COLO829 (cell line): ENCODE measurements around the gene MED20.

Experiments
- DNase-seq: peaks from one replicate; pipeline ENCODE4 v3.0.0; 2012; ENCODE audit warnings: low spot score

MED20 gene

DNA sequence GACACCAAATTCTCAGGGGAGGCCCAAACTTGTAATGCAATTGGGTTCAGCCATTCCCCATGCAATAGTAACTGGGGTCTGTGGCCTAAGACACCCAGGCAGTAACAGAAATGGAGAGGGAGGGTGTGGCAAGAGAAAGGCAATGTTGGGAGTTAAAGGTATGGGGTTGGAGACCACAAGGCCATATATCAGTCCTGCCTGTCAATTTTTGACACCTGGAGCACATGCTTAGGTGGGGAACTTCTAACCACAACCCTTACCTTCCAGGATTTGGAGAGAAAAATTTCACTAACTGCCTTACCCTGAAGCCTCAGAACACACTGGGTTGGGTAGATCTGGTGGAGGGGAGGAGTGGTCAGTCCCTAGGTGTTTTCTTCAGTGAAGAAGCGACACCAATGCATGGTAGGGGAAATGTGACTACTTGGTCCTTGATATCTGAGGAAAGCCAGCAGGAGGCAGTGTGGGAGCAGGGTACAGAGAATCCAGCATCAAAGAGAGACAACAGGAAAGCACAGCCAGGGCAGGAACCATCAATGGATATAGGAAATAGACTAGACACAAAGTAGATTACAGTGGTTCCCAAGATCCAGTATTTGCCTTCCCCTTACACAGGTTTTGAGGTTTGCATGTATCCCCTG is 18.9 kb downstream of the MED20 start:
- no peak for DNase-seq

- no peak for DNase-seq
These were observed 20.1 kb downstream of the MED20 start for GRCh38 chr6:41900861-41901260.

GRCh38 chr6:41896281-41896680 is 24.7 kb downstream of the MED20 start:
- no peak for DNase-seq

DNA sequence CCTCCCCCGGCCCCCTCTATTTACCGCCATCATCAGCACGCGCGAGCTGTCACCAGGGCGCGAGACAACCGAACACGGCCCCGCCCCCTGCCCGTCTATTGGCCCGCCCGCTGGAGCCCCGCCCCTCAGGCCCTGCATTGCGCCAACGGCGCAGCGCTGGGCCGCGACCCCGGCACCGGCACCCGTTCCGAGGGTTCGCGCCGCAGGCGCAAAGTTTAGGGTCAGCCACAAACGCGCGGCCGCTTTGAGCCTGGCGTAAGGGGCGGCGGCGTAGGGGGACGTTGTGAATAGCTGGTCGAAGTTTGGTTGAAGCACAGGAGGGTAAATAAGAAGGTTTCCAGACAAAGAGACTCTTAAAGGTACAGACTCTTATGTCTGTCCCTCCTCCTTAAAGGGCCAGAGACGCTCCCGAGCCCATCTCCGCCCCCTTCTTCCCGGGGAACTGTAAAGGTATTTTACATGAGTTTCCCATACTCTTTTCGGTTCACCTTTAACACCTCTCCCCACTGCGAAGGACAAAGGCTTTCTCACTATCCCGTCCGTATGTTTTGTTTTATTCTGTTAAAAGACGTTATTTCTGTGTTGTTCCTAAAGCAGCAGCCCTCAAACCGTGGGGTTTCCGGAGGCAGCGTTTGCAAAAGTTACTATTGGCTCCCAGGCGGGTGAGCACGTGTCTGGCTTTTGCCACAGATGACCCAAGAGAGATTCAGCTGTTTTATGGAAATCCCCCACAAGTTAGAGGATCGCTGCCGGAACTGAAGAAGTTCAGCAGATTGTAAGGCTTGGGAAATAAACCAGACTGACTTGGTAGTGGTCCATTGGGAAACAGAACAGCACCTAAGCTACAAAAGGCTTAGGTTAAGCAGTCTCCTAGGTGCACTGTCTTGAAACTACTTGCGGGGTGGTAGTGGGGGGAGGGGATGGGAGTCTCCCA is 25.4 kb downstream of the MED20 start, which contains the start of gene USP49:
Gene USP49, minus strand, starts transcription at position 76 of the 934 bp plus-strand sequence. CDS start 88,392 bp downstream, outside the sequence.
- DNase-seq = peak; percentile 78

GRCh38 chr6:41894366-41895299 is 26.3 kb downstream of the MED20 start:
- no peak for DNase-seq

- no peak for DNase-seq
These were observed 27.9 kb downstream of the MED20 start for GRCh38 chr6:41892921-41893564.

DNA sequence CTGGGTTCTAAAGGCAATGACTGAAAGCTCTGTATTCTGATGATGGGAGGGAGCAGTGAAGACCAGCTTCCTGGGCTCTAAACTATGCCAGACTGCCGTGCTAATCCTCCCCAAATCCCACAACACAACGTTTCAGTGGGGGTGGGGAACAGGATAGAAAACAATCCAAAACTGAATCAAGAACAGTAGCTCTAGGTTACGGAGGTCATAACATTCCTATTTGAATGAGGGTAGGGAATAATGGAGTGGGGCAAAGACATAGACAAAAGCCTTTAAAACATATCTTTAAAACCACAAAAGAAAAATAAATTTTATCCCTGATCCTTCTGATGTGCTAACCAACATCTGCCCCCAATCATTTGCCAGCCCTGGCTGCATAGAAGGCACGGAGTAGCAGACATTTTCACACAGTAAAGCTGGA is 33.6 kb downstream of the MED20 start:
- DNase-seq = no peak

DNA sequence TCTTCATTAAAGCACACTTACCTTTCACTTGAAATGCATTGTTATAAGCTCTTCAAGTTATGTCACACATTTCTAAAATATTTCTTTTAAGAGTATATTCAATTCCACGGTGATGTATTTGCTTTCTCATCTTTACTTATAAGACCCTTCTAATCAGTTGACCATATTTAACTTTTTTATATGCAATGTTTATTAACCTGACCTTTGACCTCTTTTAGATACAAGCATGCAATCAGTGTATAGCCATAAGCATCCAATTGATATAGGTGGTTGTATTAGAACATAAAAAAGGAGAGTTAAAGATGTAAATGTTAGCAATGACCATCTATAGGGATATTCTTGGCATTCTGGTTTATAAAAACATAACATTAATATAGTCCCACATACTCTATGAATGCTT is 35.0 kb downstream of the MED20 start:
- DNase-seq = no peak

- DNase-seq = no peak
These were observed 36.0 kb downstream of the MED20 start for GRCh38 chr6:41884957-41885356.

- no peak for DNase-seq
These were observed 39.4 kb downstream of the MED20 start for GRCh38 chr6:41881506-41881905.

GRCh38 chr6:41878961-41879405 is 42.0 kb downstream of the MED20 start:
- no peak for DNase-seq

DNA sequence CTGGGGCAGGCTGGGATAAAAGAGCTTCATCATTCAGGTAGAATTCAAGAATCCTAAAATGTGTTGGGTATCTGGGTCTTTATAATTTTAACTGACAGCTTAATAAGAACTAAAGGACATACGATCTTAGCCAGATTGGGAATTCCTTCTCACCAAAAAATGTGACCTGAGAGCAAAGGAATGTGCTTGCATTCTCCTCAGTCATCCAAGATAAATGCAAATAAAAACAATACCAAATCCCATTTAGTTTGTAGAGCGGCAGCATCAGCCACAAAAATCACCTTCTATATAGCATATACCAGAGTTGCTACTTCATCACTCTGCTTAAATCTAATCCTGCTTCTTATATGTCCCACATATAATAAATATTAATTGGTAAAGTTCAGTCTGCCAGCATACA is 42.7 kb downstream of the MED20 start:
- no peak for DNase-seq

DNA sequence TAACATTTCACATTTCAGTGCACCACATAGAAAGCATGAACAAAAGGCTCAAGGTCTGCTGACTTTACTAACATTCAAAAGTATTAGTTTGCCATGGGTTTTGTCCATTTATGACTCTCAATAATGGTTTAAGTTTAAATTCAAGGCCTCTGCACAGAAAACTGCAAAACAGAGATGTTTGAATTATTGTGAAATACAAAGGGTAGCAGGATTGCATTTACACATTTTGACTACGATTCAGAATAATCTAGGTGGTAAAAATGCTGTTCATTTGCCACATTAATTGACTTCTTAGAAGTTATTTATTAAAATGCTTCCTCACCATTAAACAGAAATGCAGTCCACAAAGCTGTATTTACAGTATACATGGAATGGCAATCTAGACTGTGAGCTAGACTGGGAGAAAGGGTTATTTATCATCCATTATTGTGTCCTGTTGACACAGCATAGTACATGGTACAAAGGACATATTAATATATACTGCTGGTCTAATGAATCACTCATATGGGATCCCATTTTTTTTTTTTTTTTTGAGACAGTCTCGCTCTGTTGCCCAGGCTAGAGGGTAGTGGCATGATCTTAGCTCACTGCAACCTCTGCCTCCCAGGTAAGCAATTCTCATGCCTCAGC is 43.8 kb downstream of the MED20 start:
- no peak for DNase-seq

DNA sequence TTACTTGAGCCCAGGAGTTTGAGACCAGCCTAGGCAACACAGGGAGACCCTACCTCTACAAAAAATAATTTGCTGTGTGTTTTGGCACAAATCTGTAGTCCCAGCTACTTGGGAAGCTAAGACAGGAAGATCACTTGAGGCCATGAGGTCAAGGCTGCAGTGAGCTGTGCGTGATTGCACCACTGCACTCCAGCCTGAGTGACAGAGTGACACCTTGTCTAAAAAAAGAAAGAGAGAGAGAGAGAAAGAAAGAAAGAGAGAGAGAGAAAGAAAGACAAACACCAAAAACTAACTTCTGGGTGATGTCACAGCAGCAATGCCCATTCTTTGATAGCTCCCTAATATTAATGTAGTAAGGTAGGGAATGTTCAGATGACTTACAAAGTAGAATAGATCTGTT is 46.2 kb downstream of the MED20 start:
- no peak for DNase-seq

GRCh38 chr6:41872147-41872546 is 48.8 kb downstream of the MED20 start:
- DNase-seq = no peak

DNA sequence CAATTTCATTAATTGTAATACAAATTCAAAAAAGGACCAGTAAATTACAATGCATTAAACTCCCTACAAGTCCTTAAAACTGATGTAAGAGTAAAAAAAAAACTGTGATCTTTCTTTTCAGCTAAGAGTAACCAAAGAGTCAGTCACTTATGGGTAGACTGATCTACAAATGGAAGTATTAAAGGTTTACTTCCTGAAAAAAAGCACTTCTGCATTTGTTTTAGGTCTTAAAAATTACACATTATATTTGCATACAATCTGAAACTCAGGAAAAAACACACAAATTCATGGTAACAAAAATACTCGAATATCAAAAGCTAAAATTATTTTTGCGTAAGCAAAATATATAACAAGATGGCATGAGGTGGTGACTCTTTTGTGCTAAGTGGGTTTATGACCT is 49.2 kb downstream of the MED20 start:
- no peak for DNase-seq

GRCh38 chr6:41859356-41859755 is 61.6 kb downstream of the MED20 start:
- no peak for DNase-seq

DNA sequence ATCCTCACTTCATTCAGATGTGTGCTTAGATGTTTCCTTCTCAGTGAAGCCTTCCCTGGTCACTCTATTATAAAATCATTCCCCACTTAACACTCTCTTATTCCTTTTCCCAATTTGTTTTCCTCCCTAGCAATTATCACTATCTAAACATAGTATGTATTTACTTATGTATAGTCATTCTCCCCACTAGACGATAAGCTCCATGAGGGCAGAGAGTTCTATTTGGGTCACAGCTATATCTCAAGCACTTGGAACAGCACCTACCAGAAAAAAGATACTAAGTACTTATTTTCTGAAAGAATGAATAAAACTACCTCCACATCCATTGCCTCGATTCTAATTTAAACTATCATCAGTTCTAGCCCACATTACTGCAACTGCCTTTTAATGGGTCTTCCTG is 62.2 kb downstream of the MED20 start:
- DNase-seq = no peak
